CD14-positive monocyte (primary cell): ENCODE measurements around the gene WASHC4. TPM values are rescaled to one million over a fixed set of nuclear protein-coding genes. Genes with fewer than 3 reads are reported as not detected.

Experiments
- DNase-seq, 3 donors: peaks; one replicate each; pipeline ENCODE4 v3.0.0-alpha.2; 2011 to 2022
- H2AFZ ChIP-seq: 2 replicates; pipeline ENCODE4 v1.6.0; 2012; ENCODE audit warnings: mild to moderate bottlenecking, low read depth, low read length, inconsistent platforms; ENCODE audit not compliant: insufficient read depth, poor library complexity, severe bottlenecking
- H3K27ac ChIP-seq, 2 donors: 1 replicate in 1 of 2; 2 replicates in 1 of 2; pipeline ENCODE4 v1.5.1; 2012 to 2013; ENCODE audit warnings: low read length in 2 of 2, control low read depth in 1 of 2, inconsistent platforms in 1 of 2, low read depth in 1 of 2, mild to moderate bottlenecking in 1 of 2
- H3K27me3 ChIP-seq, 2 donors: one replicate each; pipeline versions ENCODE4 v1.6.0 to v1.6.1; 2011 to 2013; ENCODE audit warnings: low read length in 2 of 2; ENCODE audit not compliant: control insufficient read depth in 2 of 2, insufficient read depth in 2 of 2
- H3K36me3 ChIP-seq, 2 donors: replicated peaks in 1 of 2; 1 replicate in 1 of 2; 2 replicates in 1 of 2; pipeline versions ENCODE4 v1.5.1 to v1.6.1; 2012 to 2013; ENCODE audit warnings: low read length in 2 of 2, control low read depth in 1 of 2, inconsistent platforms in 1 of 2, mild to moderate bottlenecking in 1 of 2; ENCODE audit not compliant: insufficient read depth in 2 of 2, control insufficient read depth in 1 of 2
- H3K4me1 ChIP-seq, 2 donors: 1 replicate in 1 of 2; 2 replicates in 1 of 2; pipeline versions ENCODE4 v1.5.1 to v1.6.1; 2012 to 2013; ENCODE audit warnings: low read length in 2 of 2, control low read depth in 1 of 2, inconsistent platforms in 1 of 2, mild to moderate bottlenecking in 1 of 2, moderate library complexity in 1 of 2; ENCODE audit not compliant: insufficient read depth in 2 of 2, control insufficient read depth in 1 of 2
- H3K4me2 ChIP-seq: replicated peaks from 2 replicates; pipeline ENCODE3; 2012; ENCODE audit warnings: low read length, moderate library complexity, mild to moderate bottlenecking; ENCODE audit not compliant: poor library complexity, severe bottlenecking; ENCODE audit errors: extremely low read depth
- H3K4me3 ChIP-seq, 3 experiments: fragments of 200-600 bp in 1 of 3; sonication (generic) in 1 of 3; replicated peaks in 1 of 3; 1 replicate in 2 of 3; 2 replicates in 1 of 3; pipeline ENCODE4 v1.5.1; 2011 to 2013; ENCODE audit warnings: low read length in 3 of 3, mild to moderate bottlenecking in 3 of 3, control low read depth in 2 of 3, low read depth in 2 of 3, inconsistent platforms in 1 of 3, moderate library complexity in 1 of 3
- H3K79me2 ChIP-seq: 2 replicates; pipeline ENCODE4 v1.6.0; 2012; ENCODE audit warnings: mild to moderate bottlenecking, control low read depth, inconsistent platforms, low read length, moderate library complexity; ENCODE audit not compliant: insufficient read depth
- H3K9ac ChIP-seq: 2 replicates; pipeline ENCODE4 v1.6.0; 2017; ENCODE audit warnings: low read length, mild to moderate bottlenecking; ENCODE audit not compliant: insufficient read depth, poor library complexity, severe bottlenecking
- H3K9me3 ChIP-seq, 2 donors: replicated peaks in 1 of 2; 1 replicate in 1 of 2; 2 replicates in 1 of 2; pipeline versions ENCODE4 v1.5.1 to v1.6.1; 2012 to 2013; ENCODE audit warnings: low read length in 2 of 2, control low read depth in 1 of 2; ENCODE audit not compliant: control insufficient read depth in 1 of 2, insufficient read depth in 1 of 2
- H4K20me1 ChIP-seq: 2 replicates; pipeline ENCODE4 v1.6.0; 2012; ENCODE audit warnings: mild to moderate bottlenecking, low read length, control low read depth, moderate library complexity; ENCODE audit not compliant: insufficient read depth
- H3K27ac Mint-ChIP-seq, 7 donors: one replicate each; pipeline ENCODE4 v1.8.0; 2020; ENCODE audit warnings: mild to moderate bottlenecking in 7 of 7, mixed read lengths in 7 of 7, moderate library complexity in 6 of 7, inconsistent platforms in 2 of 7
- H3K27me3 Mint-ChIP-seq, 3 donors: one replicate each; pipeline ENCODE4 v1.8.0; 2021 to 2022; ENCODE audit warnings: low read depth in 3 of 3, mild to moderate bottlenecking in 3 of 3, mixed read lengths in 3 of 3, moderate library complexity in 3 of 3, inconsistent platforms in 1 of 3
- H3K36me3 Mint-ChIP-seq, 2 donors: one replicate each; pipeline ENCODE4 v1.8.0; 2020; ENCODE audit warnings: mixed read lengths in 2 of 2, inconsistent platforms in 1 of 2, mild to moderate bottlenecking in 1 of 2
- H3K4me1 Mint-ChIP-seq: one replicate; pipeline ENCODE4 v1.8.0; 2020; ENCODE audit warnings: mild to moderate bottlenecking, mixed read lengths
- H3K4me3 Mint-ChIP-seq, 2 donors: one replicate each; pipeline ENCODE4 v1.8.0; 2020; ENCODE audit warnings: mild to moderate bottlenecking in 2 of 2, mixed read lengths in 2 of 2, moderate library complexity in 1 of 2
- H3K9me3 Mint-ChIP-seq, 7 donors: one replicate each; pipeline ENCODE4 v1.8.0; 2020 to 2022; ENCODE audit warnings: mixed read lengths in 7 of 7, mild to moderate bottlenecking in 6 of 7, moderate library complexity in 6 of 7, inconsistent platforms in 2 of 7
- WGBS: methylation state at CpG from one replicate; pipeline ENCODE4 v1.1.5; 2013; ENCODE audit warnings: missing lambda C conversion rate; ENCODE audit not compliant: insufficient coverage; 5-methylcytosine and 5-hydroxymethylcytosine counted together
- intact Hi-C, 2 donors: fragments of 100-400 bp; cut with micrococcal nuclease; formaldehyde crosslinking; loops; one replicate each; pipeline versions ENCODE4 v1.15.0 to v1.15.1; 2023
- polyA plus RNA-seq, 3 donors: library from polyadenylated mRNA; depleted of rRNA in 1 of 3; unstranded in 2 of 3; stranded (reverse) in 1 of 3; fragments of 300-500 nt in 2 of 3; fragments of >200 nt in 1 of 3; fragmentation: Illumina TruSeq in 2 of 3; gene quantifications; 1 replicate in 2 of 3; 2 replicates in 1 of 3; pipeline ENCODE4 v1.2.3, GENCODE V29; 2012 to 2021
- TF ChIP-seq, protein P1 (sequence below): fragments of 200-600 bp; IDR thresholded peaks from one replicate; pipeline ENCODE4 v1.8.0; 2022; ENCODE audit warnings: antibody characterized with exemption, mild to moderate bottlenecking

WASHC4 gene
- polyA plus RNA-seq, 3 donors = 62.6 to 95.3 (median 69.0) TPM

- Mint-ChIP-seq H3K27ac (no peak overlapping the region), H3K27me3 (peaks cover 0 to 1% (median 0%) of the 10 kb centered on the region in 3 donors), H3K9me3 (no peaks in the 10 kb centered on the region), H3K4me3 (no peak overlapping the region), H3K36me3 (peaks cover 82 to 85% of the 10 kb centered on the region in 2 donors), H3K4me1 (peaks cover 2% of the 10 kb centered on the region)
- Histone ChIP-seq H3K79me2 (peaks cover 32% of the 10 kb centered on the region), H3K4me2 (no peak overlapping the region), H3K36me3 (peaks cover 88 to 98% of the 10 kb centered on the region in 2 donors), H2AFZ (no peak overlapping the region), H3K9ac (no peak overlapping the region), H3K27ac (no peak overlapping the region), H3K9me3 (no peaks in the 10 kb centered on the region), H4K20me1 (peaks cover 99% of the 10 kb centered on the region), H3K4me3 (no peak overlapping the region), H3K4me1 (no peaks in the 10 kb centered on the region), H3K27me3 (no peaks in the 10 kb centered on the region)
- no peak for DNase-seq
- no CpG with 5 or more reads among the region's 2 CpGs for WGBS
- intact Hi-C loops = loop anchor here in 1 of 2 donors (10.0 kb wide), 1 partner anchor 1183 kb away; a partner anchor contains a TSS
- TF ChIP-seq, protein P1, sequence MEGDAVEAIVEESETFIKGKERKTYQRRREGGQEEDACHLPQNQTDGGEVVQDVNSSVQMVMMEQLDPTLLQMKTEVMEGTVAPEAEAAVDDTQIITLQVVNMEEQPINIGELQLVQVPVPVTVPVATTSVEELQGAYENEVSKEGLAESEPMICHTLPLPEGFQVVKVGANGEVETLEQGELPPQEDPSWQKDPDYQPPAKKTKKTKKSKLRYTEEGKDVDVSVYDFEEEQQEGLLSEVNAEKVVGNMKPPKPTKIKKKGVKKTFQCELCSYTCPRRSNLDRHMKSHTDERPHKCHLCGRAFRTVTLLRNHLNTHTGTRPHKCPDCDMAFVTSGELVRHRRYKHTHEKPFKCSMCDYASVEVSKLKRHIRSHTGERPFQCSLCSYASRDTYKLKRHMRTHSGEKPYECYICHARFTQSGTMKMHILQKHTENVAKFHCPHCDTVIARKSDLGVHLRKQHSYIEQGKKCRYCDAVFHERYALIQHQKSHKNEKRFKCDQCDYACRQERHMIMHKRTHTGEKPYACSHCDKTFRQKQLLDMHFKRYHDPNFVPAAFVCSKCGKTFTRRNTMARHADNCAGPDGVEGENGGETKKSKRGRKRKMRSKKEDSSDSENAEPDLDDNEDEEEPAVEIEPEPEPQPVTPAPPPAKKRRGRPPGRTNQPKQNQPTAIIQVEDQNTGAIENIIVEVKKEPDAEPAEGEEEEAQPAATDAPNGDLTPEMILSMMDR = no peak
Observed at GRCh38 chr12:105138248-105138647, 30.7 kb downstream of the WASHC4 start.

GRCh38 chr12:105141320-105141922 lies 33.9 kb downstream of the WASHC4 start:
- H3K36me3 ChIP-seq = peaks cover 88 to 98% of the 10 kb centered on the region in 2 donors
- peaks cover 99% of the 10 kb centered on the region for H4K20me1 ChIP-seq
- peak overlapping the region in 2 of 7 donors; percentile 6 to 20 for H3K27ac Mint-ChIP-seq
- H3K4me1 ChIP-seq = no peaks in the 10 kb centered on the region
- TF ChIP-seq, protein P1 = no peak
- WGBS = no CpG with 5 or more reads among the region's 6 CpGs
- H3K4me3 ChIP-seq = no peak overlapping the region
- intact Hi-C loops = no loop called here
- no peaks in the 10 kb centered on the region for H3K9me3 Mint-ChIP-seq
- H3K9ac ChIP-seq = no peak overlapping the region
- H3K4me3 Mint-ChIP-seq = no peak overlapping the region
- H3K27me3 Mint-ChIP-seq = no peaks in the 10 kb centered on the region
- no peak overlapping the region for H3K4me2 ChIP-seq
- no peak for DNase-seq
- H3K9me3 ChIP-seq = no peaks in the 10 kb centered on the region
- no peaks in the 10 kb centered on the region for H3K27me3 ChIP-seq
- H3K27ac ChIP-seq = no peak overlapping the region
- H3K79me2 ChIP-seq = peaks cover 21% of the 10 kb centered on the region
- H2AFZ ChIP-seq = no peak overlapping the region
- H3K4me1 Mint-ChIP-seq = no peaks in the 10 kb centered on the region
- H3K36me3 Mint-ChIP-seq = peaks cover 71 to 79% of the 10 kb centered on the region in 2 donors
